ENCODE measurements around the gene TMOD2.
A peak's percentile ranks its signal among the peaks of the same experiment; 100 is the strongest.

The TMOD2 gene

DNA sequence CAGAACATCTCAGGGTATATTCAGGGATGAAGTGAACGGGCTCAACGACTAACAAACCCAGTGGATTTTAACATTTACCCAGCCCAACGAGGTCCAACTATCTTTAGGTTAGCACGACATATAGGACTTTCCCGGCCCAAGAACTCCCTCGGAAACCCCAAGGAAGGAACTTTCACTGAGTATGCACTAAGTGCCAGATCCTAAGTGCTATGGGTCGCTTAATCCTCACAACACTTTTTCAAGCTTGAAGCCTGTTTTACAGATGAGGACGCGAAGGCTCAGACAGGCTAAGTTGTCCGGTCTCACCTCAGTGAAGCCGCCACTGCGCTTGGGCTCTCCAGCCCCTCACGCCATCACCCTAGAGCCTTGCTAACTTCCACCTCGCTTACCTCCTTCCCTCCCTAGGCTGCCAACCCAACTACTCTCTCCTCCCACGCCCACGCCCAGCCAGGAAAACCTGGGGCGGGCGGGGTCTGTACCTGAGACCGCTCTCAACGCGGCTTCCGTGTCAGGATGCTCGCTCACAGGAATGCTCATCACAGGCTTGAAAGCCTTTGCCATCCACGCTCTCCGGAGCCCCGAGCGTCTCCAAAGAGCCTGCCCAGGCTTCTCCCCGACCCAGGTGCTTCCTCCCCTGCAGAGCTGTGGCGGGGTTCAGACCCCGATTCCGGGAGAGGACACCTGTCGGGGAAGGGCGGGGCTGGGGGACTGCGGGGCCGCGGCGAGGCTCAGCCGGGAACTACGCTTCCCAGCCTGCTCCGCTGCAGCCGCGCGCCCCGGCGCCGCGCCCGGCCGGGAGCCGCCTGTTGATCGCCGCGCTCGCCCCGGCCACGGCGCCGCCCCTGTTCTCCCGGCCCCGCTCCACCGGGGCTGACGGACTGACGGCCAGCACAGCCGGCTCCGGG, at the start of gene TMOD2:
Gene TMOD2, plus strand, starts transcription at position 806 of the 905 bp plus-strand sequence. CDS start 14,845 bp downstream, outside the sequence.
- no peak for FAIRE-seq

DNA sequence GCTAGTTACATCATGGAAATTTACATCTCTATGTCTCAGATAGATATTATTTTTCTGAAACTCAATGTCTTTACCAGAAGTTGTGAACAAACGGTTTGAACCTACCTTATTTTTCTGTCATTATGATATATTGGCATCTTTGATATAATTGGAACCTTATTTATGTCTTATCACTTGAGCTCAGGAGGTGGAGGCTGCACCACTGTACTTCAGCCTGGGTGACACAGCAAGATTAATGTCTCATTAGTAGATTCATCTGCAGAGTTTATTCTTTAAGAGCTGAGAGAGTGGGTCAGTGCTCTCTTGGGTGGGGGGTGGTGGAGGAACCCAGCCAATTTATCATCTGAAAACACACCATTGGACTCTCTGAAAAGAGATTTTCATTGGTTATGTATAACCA, 48.7 kb upstream of the TMOD2 start:
- no peak for FAIRE-seq

DNA sequence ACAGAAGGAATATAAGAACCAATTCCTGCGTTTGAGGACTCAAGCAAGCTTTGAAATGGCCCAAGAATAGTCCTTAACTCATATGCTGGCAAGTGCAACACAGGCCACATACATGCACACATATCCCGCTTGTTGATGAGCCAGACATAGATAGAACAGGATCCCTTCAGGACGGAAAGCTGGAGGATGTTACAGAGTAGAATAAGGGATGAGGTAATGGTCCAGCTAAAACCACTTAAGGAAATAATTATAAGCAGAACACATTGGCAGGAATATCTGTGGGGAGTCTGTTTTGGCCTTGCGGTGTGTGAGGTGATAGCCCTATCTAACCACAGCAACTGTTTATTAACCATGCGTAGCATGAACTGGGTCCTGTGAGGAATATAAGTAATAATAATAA, 45.1 kb upstream of the TMOD2 start:
- no peak for FAIRE-seq

DNA sequence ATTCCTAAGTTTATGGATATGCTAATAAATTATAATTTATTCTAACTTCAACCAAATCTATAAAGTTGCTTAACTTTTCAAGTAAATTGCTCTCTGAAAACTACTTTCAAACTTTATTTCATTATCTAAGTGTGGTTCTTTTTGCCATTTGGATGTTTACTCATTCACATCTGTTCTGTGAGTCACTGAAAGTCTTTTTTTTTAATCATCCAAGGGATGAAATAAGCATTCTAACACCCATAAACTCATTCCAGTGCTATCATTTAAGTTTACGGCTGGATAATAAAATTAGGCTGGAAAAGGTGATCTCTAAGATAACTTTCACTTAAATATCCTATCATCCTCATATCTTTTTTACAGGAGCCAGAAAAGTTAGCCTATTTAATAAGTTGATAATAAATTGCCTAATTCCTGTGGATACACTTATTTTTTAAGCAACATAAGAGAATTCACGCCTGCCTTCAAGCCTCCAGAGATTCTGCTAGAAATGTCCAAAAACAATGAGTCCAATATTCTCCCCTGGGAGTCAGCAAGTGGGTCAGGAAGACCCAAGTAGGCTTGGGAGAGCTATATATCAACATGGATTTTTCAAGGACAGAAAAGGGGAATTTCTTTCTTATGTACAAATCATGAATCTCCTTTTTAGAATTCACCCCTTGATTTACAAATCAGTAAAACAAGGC, 44.3 kb upstream of the TMOD2 start:
- FAIRE-seq, result peak; percentile 33

DNA sequence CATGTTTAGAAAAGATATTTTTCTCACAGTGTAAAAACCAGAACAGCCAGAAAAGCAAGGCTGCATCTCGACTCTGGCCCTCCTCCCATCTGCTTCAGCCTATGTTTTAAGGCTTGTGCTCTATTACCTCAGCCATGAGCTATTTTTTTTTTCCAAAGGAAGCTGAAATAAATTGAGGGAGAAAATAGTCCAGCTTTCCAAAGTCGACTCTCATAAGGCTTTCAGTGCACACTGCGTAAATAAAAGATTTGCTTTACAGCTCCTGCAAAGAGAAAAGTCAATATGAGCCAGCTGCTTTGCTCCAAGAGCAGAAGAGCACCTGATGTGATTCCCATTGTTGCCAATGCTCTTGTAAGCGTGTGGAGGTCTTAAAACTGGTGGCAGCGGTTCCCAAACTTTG, 43.4 kb upstream of the TMOD2 start:
- FAIRE-seq, result no peak

DNA sequence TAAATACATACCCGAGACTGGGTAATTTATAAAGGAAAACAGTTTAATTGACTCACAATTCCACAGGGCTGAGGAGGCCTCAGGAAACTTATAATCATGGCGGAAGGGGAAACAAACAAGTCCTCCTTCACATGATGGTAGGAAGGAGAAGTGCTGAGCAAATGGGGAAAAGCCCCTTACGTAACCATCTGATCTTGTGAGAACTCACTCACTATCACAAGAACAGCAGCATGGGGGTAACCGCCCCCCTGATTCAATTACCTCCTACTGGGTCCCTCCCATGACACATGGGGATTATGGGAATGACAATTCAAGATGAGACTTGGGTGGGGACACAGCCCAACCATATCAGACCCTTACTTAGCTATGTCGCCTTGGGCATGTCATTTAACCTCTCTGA, 42.4 kb upstream of the TMOD2 start:
- no peak for FAIRE-seq

DNA sequence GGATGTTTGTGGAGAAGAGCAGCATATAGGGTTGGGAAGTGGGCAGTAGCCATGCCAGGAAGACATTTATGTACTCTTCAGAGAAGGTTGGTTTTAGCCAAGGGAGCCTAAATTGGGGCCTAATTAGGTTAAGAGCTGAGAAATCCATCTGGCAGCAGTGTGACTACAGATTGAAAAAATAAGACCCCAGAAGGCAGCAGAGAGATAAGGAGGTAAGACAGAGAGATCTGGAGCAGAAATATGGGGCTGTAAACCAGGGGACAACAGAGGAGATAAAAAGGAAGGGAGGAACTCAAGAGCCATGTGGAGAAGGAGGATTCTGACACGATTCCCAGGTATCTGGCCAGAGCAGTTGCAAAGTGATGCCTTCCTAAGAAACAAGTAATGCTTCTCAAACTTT, 37.2 kb upstream of the TMOD2 start:
- no peak for FAIRE-seq

DNA sequence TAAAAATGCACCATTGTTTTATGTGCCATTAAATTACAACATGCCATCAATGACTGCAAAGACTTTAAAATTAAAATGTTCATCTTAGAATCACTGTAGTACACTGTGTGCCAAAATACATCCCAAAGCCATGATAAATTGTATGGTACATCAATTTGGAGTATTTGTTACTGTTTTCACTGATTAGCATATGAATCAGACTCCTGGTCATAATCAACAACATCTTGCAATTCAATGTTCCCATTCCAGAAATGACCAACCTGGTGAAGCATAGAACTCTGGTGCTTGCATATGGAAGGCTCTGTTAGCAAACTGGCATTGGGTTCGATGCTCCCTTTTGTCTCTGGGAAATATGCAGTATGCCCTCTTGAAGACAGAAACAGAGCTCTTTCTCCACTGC, 36.5 kb upstream of the TMOD2 start:
- no peak for FAIRE-seq

DNA sequence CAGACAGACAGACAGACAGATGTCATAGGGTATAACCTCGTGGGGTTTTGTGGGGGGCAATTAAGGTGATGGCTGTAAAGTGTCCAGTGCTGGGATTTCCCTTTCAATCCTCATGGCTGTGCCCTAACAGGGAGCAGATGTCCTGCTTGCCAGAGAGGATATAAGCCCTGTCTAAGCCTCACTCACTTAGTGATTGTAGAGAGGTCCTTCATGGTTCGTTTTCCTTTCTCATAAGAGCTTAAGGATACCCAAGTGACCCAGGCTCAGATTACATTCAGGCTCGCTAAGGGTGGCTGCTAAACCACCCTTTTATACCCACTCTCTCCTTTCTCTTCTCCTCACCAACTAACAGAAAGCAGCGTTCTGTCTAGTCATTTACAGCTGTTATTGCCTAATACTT, 33.2 kb upstream of the TMOD2 start:
- no peak for FAIRE-seq

DNA sequence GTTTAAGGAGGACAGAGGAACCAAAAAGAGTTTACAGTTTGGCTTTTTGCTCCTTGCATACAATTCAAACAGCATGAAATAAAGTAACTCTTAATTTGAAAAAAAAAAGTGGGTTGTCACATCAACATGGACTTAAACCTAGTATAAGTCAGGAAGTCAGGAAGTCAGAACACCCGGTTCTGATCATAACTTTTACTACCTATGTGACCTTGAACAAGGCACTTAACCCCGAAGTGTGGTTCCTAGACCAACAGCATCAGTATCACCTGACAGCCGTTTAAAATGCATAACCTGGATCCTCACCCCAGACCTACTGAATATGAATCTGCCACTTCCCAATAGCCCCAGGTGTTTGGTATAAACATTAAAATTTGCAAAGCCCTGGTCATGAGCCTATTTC, 32.7 kb upstream of the TMOD2 start:
- FAIRE-seq, result no peak

DNA sequence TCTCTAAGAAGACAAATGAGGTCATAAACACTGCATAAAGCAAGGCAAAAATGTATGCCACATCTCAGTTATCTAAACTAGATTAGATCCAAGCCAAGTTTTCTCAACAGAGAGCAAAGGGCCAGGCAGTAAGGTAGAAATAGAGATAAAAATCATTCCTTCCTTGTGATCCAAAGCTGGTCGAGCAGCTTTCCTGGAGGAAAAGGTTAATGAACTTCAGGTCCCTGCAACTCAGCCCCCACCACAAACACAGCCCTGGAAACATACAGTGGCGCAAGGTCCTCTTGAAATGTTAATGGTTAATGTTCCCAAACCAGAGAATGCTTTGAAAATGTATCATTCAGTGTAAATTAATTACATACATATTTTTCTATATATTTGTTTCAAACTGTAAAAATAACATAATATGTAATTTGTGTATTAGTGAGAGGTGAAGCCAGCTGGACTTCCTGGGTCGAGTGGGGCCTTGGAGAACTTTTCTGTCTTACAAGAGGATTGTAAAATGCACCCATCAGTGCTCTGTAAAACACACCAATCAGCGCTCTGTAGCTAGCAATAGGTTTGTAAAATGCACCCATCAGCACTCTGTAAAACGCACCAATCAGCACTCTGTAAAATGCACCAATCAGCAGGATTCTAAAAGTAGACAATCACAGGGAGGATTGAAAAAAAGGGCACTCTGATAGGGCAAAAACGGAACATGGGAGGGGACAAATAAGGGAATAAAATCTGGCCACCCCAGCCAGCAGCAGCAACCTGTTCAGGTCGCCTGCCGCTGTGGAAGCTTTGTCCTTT, 31.0 kb upstream of the TMOD2 start:
- no peak for FAIRE-seq

DNA sequence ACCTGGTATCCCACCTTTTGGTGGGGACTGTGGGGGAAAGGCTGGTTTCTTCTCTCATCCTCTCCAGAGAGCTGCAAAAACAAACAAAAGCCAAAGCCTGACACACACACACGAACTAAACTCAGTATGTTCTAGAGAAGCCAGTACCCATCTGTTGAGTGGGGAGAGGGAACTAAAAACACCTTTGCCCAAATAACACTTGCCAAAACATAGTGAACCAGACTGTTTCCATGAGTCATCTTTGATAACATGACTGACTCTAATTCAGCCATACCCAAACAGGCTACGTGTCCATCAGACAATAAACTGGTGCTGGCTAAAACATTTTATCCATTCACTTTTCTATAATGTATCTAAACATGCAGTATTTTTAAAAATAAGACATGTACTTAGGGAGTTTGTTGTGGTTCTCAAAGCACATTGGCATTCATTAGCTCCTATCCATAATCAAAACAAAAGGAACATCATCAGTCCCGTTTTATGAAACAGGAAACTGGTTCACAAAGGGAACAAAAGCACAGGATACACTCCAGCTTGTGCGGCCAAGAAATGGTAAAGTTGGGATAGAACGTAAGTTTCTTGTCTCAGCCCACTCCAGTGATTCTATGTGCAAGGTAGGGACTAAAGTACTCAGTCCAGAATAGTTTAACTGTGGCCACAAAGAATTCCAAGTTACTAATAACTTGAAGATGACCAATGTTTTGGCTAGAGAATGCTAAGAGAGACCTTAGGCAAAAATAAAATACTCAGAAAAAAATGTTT, 30.0 kb upstream of the TMOD2 start:
- no peak for FAIRE-seq

DNA sequence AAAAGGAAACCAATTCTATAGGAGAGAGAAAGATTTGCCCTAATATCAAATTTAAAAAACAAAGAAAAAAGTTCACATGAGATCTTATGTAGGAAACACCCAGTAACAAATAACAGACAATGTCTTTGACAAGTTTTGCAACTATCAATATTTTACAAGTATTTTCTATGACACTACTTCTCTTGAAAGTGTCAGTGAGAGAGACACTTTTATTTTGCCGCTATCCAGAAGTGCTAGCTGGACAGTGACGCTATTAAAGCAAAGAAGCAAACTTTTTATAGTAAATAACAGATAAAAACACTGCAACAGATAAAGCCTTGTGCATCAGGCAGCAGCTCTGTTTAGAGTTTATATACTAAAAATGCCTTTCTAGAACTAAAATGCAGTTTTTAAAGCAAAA, 27.2 kb upstream of the TMOD2 start:
- no peak for FAIRE-seq

DNA sequence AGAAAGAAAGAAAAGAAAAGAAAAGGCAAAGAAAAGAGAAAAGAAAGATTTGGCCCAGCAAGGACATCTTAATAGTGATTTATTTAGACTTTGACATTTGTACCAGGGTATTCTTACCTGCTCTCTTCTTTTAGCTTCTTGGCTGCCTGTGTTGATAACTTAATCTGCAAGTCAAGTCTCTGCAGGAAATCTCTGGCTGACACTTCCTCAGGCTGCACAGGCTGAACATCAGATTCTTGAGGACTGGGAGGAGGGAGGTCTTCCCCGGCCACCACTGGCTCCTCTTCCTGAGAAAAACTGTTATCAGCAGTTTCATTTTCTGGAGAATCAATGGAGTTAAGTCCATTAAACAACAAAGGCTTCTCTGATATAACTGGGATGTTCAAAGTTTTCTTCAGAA, 26.7 kb upstream of the TMOD2 start:
- FAIRE-seq, result no peak

DNA sequence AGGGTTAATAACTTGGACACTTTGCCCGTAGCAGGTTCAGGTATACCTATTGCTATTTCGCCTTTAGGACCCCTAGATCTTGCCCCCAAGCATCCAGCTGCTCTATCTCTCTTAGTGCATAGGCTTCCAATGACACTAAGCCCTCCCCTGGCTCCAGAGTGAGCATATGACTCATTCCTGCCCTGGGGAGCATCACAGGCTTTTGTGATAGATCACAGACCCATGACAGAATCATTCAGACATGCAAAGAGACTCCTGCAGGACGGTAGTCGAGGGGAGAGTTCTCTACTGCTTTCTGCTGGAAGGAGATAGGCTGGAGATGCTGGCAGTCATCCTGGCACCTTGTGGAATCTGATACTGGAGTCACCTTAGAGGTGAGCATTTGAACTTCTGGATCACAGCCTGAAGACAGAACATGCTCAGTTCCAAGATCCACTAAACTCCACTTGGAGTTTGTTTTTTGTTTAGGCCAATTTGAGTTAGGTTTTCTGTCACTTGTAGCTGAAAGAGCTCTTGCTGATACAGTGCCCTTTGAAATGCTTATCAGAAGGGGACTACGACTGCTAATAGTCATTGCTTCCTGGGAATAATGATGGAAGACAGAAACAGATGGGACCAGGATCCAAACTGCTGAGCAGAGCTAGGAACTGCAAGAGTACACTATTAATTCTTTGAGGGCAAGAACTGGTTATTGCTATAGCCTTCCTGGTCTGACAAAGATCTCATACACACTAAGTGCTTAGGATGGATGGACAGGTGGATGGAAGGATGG, 24.9 kb upstream of the TMOD2 start:
- FAIRE-seq, result no peak

DNA sequence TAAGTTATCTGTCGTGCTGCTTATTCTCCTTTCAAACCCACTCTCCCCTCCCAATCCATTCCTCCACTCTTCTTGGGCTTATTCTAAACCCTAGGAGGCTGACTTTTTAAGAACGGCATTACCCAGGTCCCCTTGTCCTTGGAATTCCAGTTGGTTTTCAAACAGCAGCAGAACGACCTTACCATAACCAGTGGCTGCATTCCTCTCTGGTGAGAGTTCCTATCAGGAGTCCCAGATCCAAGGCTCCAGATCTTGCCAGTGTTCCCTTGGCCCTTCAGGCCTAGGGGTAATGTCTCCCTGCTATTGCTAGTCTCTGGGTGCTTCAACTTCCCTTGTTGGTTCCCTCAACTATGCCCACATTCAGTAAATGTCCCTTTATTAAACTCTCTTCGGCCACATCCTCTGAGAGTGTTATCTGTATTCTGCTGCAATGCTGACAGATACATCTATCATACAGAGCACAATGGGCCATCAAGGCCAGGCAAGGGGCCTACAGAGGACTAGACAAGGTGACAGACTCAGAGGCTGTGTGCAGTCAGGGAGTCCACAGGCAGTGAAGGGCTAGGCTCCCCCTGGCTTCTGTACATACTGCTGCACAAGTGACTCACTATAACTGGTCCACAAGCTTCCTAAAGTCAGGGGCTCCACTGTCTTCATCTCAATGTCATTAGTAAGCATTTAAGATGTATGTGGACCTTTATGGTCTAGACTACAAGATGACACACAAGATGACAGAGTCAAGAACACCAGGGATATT, 24.1 kb upstream of the TMOD2 start:
- no peak for FAIRE-seq

DNA sequence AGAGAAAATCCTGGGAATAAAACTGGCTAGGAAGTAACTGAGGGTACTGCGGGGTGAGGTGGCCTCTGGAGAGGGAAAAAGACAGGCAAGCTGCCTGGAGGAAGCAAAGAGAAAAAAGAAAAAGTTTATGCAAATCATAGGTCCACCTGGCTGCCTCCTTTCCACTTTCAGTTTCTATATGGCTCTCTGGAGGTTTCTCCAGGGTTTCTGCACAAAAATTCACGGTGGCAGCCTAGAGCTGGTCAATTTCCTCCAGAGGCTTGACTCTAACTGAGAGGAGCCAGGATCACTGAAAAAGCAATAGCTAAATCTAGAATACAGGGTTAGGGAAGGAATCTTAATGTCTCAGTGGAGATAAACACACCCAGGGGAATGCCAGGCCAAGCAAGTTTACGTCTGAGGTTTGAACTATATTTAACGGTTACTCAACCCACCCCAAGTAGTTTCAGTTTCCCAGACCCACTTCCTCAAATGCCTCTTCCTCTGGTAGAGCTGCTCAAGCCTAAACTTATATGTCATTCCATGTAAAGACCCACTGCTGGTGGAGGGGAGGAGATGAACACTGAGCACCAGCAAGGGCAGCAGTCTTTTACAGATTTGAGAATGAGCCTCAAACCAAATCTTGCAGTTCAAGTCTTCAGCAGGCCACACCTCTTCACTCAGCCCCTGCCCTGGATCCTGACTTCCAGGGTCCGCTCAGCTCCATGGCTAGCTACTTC, 19.7 kb upstream of the TMOD2 start:
- no peak for FAIRE-seq

DNA sequence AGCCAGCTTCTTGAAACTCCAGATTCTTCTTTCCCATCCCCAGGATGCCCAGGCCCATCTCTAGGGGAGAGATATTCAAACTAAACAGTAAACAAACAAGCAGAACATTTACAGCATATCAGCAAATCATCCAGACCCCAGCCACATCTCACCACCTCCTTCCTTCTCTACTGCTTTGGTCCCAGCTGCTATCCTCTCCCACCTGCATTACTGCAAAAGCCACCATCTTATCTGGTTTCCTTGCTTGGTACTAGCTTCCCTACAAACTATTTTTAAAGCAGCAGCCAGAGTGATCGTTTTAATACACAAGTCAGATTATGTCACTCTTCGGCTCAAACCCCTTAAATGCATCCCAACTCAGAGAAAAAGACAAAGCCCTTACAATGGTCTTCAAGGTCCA, 18.8 kb upstream of the TMOD2 start:
- FAIRE-seq, result no peak

DNA sequence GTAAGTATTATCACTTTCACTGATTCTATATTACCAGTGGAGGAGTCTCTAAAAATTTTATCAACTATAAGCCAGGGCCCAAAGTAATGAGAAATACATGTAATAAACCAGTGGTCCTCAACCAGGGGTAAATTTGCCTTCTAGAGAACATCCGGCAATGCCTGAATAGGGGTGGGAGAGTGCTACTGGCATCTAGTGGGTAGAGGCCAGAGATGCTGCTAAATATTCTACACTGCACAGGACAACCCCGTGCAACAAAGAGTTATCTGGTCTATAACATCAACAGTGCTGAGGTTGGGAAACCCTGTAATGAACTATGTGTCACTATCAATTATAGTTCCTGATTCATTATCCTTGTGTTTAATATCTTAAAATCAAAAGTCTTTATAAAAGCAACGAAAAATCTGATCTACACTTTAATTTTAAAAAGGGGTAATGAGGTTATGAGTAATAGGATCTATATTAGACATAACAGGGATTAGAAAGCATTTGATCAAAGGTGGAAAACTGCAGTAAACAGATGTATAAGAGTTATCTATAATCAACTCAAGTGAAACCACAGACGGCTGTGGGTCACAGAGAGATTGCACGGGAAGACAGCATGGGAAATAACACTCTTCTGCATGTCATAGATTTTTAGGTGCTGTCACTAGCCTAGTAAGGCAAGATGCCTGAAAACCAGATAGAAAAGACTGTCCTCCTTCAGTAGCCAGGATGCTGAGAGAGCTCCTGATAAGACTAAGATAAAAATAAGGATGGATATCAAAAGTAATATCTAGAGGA, 16.0 kb upstream of the TMOD2 start:
- no peak for FAIRE-seq

DNA sequence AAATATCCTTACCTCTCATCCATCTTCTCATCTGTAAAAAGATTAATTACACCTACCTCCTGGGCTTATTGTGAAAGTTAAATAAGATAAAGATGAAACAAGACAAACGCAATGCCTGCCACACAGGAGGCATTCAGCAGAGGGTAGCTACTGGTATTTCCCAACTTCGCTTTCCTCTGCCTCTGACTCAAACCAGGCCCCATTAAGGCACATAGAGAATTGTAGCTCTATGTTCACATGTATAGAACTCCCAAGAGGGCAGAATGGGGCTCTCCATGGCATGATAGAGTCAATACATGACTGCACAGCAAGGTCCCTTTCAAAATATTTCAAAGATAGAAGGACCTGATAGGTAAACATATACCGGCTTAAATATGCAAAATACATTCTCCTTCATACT, 15.3 kb upstream of the TMOD2 start:
- no peak for FAIRE-seq
